ENCODE measurements around the gene FRAT2. TPM values are rescaled to one million over a fixed set of nuclear protein-coding genes. Genes with fewer than 3 reads are reported as not detected.

FRAT2 gene
- total RNA-seq, 4 donors from 2014 or later = 19.5 to 23.2 (median 21.8) TPM

DNA sequence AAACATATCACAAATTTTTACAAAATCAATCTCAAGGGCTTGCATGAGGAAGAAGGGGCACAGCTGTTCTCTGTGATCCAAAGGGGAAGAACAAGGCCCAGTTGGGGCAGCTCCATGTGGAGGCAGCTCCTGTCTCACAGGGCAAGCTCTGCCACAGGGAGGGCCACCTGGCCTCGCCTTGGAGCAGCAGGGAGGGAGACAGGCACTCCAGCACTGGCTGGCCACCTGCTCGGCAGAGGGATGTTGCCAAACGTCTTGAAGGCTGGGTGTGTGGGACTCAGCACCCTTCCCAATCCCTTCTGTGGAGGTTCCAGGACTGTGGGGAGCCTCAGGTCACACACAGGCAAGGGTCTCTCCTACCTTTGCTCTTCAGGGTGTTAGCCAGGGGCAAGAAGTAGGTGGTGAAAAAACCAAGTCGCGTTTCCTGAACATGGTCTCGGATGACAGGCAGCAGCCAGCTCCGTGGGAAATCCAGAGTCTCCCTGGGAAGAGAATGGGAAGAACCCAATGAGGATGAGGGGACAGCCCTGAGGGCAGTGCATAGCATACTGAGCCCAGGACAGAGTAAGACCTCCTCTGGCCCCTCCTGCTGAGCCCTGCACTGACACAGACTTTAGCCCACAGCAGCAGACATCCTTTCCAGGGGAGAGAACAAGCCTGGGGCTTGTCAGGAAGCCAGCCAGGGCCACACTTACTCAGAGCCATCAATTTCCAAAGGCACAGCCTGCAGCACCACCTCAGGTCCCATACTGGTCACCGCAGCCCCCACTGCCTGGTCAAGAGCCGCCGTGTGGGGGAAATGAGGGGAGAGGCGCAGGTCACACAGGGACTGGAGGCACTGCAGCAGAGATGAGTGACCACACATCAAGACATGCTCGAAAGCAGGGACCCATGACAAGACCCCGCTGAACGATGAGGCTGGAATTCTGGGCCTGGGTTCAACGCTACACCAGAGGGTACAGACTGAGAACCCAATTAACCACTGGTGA lies 44.7 kb upstream of the FRAT2 start:
- Histone ChIP-seq H3K4me3 (replicated peaks in 1 of 3) (no peak overlapping the region), H3K4me1 (no peaks in the 10 kb centered on the region), H3K36me3 (peaks cover 4 to 17% of the 10 kb centered on the region in 2 donors), H3K27me3 (no peaks in the 10 kb centered on the region), H3K27ac (no peak overlapping the region), H3K9me3 (no peaks in the 10 kb centered on the region)
- no peak for TF ChIP-seq POLR2A (IDR thresholded peaks at IDR 0.05)
- TF ChIP-seq, protein P1, sequence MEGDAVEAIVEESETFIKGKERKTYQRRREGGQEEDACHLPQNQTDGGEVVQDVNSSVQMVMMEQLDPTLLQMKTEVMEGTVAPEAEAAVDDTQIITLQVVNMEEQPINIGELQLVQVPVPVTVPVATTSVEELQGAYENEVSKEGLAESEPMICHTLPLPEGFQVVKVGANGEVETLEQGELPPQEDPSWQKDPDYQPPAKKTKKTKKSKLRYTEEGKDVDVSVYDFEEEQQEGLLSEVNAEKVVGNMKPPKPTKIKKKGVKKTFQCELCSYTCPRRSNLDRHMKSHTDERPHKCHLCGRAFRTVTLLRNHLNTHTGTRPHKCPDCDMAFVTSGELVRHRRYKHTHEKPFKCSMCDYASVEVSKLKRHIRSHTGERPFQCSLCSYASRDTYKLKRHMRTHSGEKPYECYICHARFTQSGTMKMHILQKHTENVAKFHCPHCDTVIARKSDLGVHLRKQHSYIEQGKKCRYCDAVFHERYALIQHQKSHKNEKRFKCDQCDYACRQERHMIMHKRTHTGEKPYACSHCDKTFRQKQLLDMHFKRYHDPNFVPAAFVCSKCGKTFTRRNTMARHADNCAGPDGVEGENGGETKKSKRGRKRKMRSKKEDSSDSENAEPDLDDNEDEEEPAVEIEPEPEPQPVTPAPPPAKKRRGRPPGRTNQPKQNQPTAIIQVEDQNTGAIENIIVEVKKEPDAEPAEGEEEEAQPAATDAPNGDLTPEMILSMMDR (IDR thresholded peaks at IDR 0.05) = no peak
- WGBS, 2 donors = 90 to 93% methylated on average over 14 to 15 of the region's 15 CpGs
- no peak for DNase-seq
- intact Hi-C loops (cut with DNase I) = no loop called here

DNA sequence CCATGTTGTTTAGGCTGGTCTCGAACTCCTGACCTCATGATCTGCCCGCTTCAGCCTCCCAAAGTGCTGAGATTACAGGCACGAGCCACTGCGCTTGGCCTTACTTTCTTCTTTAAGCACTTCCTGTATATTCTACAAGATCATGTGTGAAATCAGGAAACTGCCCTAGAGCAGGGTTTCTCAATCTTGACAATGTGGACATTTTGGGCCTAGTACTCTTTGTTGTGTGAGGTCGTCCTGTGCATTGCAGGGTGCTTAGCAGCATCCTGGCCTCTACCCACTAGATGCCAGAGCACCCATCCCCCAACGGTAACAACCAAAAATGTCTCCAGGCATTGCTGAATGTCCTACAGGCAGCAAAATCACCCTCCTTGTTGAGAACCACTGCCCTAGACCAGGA lies 41.9 kb upstream of the FRAT2 start:
- intact Hi-C loops (cut with DNase I) = no loop called here
- Histone ChIP-seq H3K27me3 (no peaks in the 10 kb centered on the region), H3K4me1 (no peaks in the 10 kb centered on the region), H3K36me3 (peaks cover 17 to 29% of the 10 kb centered on the region in 2 donors), H3K9me3 (no peaks in the 10 kb centered on the region), H3K4me3 (replicated peaks in 1 of 3) (no peak overlapping the region), H3K27ac (no peak overlapping the region)
- no peak for TF ChIP-seq POLR2A (IDR thresholded peaks at IDR 0.05)
- TF ChIP-seq, protein P1 (IDR thresholded peaks at IDR 0.05) = no peak
- no peak for DNase-seq
- WGBS, 2 donors = 92 to 95% methylated on average over 6 of the region's 6 CpGs

DNA sequence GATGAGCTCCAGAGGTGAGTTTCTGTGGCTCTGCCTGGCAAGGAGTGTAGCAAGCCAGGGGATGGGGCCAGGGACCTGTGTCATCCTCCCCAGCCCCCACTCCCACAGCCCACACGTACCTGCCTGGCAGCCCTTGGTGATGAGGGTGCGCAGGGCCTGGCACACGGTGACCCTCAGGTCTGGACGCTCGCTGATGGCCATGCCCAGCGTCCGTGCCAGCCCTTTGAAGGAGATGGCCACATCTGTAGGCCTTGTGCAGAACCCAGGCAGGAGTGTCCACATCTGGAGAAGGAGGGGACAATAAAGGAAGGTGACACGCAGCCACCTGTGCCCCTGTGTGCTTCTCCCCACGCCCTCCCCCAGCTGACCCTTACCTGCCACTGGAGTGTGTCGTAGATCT lies 38.9 kb upstream of the FRAT2 start:
- TF ChIP-seq, protein P1 (IDR thresholded peaks at IDR 0.05) = no peak
- no peak for TF ChIP-seq POLR2A (IDR thresholded peaks at IDR 0.05)
- no peak for DNase-seq
- intact Hi-C loops (cut with DNase I) = no loop called here
- no peak overlapping the region for H3K4me3 ChIP-seq (replicated peaks in 1 of 3)
- peaks cover 23 to 29% of the 10 kb centered on the region in 2 donors for H3K36me3 ChIP-seq
- no peaks in the 10 kb centered on the region for H3K4me1 ChIP-seq
- WGBS, 2 donors = 91 to 98% methylated on average over 7 of the region's 10 CpGs
- H3K27me3 ChIP-seq = no peaks in the 10 kb centered on the region
- H3K9me3 ChIP-seq = no peaks in the 10 kb centered on the region
- no peak overlapping the region for H3K27ac ChIP-seq

DNA sequence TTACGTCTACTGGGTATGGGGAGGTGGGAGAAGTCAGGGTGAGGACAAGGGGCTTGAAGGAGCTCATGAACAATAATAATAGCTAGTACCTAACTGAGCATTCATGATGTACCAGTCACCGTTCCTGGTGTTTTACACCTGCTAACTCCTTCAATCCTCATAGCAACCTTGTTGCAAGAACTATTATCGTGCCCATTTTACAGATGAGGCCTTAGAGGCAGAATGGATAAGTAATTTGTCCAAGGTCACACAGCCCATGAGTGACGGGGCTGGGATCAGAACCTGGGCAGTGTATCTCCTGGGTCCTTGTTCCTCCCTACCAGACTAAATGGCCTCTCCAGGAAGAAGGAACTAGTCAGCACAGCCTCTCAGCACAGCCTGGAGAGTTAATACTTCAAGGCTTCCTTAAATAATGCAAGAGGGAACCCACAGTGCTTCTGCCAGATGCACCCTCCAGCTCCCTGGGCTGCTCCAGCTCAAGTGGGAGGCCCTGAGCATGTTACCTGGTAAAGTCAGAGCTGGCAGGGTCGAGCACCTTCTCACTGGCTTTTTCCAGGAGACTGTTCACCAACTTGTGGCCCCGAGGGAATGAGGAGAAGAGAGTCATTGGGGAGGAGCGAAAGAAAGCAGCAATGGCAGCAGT lies 37.8 kb upstream of the FRAT2 start:
- Histone ChIP-seq H3K27me3 (no peaks in the 10 kb centered on the region), H3K27ac (no peak overlapping the region), H3K36me3 (peaks cover 24% of the 10 kb centered on the region in 2 donors), H3K9me3 (no peaks in the 10 kb centered on the region), H3K4me1 (no peaks in the 10 kb centered on the region), H3K4me3 (replicated peaks in 1 of 3) (no peak overlapping the region)
- WGBS, 2 donors = 86 to 91% methylated on average over 7 of the region's 7 CpGs
- no peak for TF ChIP-seq POLR2A (IDR thresholded peaks at IDR 0.05)
- TF ChIP-seq, protein P1 (IDR thresholded peaks at IDR 0.05) = no peak
- intact Hi-C loops (cut with DNase I) = no loop called here
- no peak for DNase-seq

DNA sequence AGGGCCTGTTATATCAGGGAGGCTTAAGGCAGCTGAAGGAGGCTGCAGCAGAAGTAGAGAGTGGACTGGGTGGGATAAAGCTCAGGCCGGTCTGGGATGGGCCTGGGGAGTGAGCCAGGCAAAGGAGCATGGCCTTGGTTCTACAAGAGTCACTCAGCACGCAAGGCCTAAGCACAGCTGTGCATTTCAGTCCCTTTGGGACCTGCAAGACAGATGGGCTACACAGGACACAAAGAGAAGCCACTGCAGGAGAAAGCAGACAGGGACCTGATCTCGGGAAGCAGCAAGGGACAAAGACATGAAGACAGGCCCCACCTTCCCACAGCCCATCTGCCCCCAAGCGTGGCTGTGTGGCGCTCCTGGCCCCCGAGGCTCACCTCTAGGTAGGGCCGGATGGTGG lies 37.2 kb upstream of the FRAT2 start:
- TF ChIP-seq POLR2A (IDR thresholded peaks at IDR 0.05) = no peak
- TF ChIP-seq, protein P1 (IDR thresholded peaks at IDR 0.05) = no peak
- DNase-seq = no peak
- intact Hi-C loops (cut with DNase I) = no loop called here
- Histone ChIP-seq H3K36me3 (peaks cover 28 to 29% of the 10 kb centered on the region in 2 donors), H3K4me3 (replicated peaks in 1 of 3) (no peak overlapping the region), H3K9me3 (no peaks in the 10 kb centered on the region), H3K4me1 (no peaks in the 10 kb centered on the region), H3K27me3 (no peaks in the 10 kb centered on the region), H3K27ac (no peak overlapping the region)
- WGBS, 2 donors = 95 to 98% methylated on average over 7 of the region's 7 CpGs

Data from thyroid gland (tissue), 4 donors.